Measurements from ENCODE around the gene ZC3H7A.

The ZC3H7A gene

DNA sequence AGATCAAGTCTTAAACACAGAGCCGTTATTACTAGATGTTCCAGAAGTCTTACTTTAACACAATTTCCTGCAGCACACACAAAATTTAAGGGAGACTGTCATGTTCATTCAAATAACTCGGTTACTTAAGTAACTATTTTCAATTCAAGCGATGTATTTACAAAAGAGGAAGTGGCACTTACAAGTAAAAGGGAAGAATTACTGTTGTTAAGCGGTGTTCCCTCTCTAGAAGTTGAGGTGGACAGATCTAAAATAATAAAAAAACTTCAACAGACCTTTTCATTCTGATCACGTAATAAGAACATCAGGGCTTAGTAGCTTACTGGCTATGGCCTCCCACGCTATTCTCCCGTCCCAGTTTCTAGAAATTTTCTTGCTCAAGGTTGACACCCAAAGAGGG lies 28.2 kb downstream of the ZC3H7A start:
- DNase-seq (ENCODE audit: low read depth): peak; percentile 61
- TF ChIP-seq, protein P1, sequence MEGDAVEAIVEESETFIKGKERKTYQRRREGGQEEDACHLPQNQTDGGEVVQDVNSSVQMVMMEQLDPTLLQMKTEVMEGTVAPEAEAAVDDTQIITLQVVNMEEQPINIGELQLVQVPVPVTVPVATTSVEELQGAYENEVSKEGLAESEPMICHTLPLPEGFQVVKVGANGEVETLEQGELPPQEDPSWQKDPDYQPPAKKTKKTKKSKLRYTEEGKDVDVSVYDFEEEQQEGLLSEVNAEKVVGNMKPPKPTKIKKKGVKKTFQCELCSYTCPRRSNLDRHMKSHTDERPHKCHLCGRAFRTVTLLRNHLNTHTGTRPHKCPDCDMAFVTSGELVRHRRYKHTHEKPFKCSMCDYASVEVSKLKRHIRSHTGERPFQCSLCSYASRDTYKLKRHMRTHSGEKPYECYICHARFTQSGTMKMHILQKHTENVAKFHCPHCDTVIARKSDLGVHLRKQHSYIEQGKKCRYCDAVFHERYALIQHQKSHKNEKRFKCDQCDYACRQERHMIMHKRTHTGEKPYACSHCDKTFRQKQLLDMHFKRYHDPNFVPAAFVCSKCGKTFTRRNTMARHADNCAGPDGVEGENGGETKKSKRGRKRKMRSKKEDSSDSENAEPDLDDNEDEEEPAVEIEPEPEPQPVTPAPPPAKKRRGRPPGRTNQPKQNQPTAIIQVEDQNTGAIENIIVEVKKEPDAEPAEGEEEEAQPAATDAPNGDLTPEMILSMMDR (IDR thresholded peaks at IDR 0.05; ENCODE audit: low read depth, low read length, missing control alignments): no peak
- no peak overlapping the region; the same call in 1 of the 2 replicates for H3K4me3 ChIP-seq (ENCODE audit: low read depth, low read length)

DNA sequence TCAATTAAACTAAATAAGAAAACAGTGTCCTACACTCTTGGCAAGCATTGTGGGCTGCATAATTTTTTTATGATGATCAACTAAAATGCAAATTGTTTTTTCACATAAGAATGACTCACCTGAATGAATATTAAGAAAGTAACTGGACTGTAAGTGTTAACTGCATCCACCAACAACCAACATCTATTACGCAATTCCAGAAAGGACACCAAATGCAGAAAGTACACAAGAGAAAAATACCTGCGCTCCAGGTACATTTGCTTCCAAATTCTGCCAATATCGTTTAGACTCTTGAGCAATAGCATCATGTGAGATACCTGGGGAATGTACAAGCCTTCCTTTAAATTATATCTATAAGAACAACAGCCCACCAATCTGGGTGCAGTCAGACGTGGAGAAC lies 34.6 kb downstream of the ZC3H7A start:
- TF ChIP-seq, protein P1 (IDR thresholded peaks at IDR 0.05; ENCODE audit: low read depth, low read length, missing control alignments): no peak
- no peak overlapping the region for H3K4me3 ChIP-seq (ENCODE audit: low read depth, low read length)
- no peak for DNase-seq (ENCODE audit: low read depth)

DNA sequence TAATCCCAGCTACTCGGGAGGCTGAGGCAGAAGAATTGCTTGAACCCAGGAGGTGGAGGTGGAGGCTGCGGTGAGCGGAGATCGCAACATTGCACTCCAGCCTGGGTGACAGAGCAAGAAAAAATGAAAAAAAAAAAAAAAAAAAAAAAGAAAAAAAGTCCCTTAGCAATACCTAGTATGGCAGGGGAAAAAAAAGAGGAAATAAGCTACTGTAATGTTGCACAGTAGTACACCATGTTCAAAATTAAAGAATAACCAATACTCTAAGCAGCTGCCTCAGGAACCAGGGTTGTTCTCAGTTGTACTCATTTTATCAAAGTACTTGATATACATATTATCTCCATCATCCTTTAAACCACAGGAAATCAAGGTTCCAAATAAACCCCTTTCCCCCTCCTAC lies 37.1 kb downstream of the ZC3H7A start:
- no peak overlapping the region for H3K4me3 ChIP-seq (ENCODE audit: low read depth, low read length)
- DNase-seq (ENCODE audit: low read depth): no peak
- TF ChIP-seq, protein P1 (IDR thresholded peaks at IDR 0.05; ENCODE audit: low read depth, low read length, missing control alignments): no peak

DNA sequence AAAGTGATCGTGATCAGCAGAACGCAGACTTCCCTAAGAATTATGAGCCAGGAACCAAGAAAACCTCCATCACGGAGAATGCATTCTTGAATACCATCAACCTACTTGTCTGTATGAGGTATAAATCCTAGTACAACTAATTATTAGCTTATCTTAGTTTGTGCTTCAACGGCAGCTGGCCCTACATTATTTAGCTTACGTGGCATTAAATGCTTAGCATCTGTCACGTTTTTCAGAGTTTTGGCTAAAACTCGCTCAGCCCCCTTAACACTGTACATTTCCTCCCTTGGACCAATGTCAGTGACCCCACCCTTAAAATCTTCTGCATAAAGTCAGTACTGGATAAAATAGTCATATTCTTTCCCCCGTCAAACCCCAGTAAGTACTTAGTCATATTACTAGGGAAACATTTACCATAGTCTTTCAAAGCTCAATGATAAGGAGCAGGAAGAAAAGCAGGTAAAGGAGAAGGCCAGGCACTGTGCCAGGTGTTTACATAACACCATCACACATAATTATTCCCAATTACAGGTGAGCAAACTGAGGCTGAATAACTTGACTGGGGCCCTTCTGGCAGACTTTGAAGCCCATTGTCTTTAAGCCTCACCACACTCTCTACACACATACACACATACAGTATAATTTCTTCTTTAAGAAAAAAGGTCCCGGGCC lies 37.8 kb downstream of the ZC3H7A start:
- no peak overlapping the region for H3K4me3 ChIP-seq (ENCODE audit: low read depth, low read length)
- no peak for DNase-seq (ENCODE audit: low read depth)
- TF ChIP-seq, protein P1 (IDR thresholded peaks at IDR 0.05; ENCODE audit: low read depth, low read length, missing control alignments): no peak

DNA sequence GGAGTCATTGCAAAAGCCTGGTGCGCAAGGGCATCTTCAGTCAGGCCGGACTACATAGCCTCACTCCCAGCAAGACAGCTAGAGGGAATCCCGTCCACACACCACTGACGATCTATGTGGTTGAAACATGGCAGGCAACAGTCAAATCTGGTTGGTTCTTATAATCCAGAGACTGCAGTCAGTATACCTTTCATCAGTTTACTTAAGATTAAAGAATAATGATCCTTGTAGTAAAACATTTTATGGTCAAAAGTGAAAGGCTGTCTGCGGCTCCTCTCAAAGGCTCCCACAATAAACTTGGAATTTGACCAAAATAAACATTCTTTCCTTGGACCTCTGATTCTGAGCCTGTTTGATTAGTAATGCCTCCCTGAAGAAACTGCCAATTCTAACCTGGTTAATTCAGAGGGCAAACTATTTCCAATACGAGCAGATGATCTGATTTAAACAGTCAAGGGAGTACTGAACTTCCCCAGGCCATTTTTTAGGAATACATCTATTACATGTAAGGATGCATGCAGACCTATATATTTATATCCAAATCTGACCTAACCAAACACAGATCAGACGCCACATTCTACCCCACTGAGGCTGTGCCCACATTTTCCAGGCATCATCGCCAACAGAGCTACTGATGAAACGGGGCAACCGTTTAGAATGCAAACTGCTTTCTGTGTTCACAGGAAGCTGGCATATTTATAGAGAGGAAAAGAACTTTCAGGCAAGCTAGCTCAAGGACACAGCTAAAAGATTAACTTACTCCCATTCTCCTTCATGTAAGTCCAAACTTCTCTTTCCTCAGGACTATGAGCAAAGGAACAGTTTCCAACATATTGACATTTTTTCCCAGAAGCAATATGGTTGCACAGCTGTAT lies 39.1 kb downstream of the ZC3H7A start:
- DNase-seq (ENCODE audit: low read depth): no peak
- TF ChIP-seq, protein P1 (IDR thresholded peaks at IDR 0.05; ENCODE audit: low read depth, low read length, missing control alignments): no peak
- no peak overlapping the region for H3K4me3 ChIP-seq (ENCODE audit: low read depth, low read length)

DNA sequence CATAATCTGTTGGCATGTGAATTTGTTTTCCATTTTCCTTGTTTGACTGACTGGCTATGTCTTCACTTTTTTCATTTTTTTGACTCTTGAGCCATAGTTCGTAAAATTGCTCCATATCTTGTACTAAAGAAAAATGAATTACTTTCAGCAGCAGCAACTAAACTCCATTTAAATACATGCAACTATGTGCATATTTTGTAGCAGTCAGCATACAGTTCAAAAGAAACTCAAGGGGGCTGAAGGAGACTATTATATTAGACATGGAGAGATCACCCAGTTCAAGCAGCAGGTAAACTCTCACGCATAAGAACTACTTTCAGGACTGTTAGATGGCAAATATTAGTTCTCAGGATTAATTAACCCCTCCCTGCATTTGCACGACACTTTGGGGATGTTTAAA lies 40.8 kb downstream of the ZC3H7A start:
- no peak for DNase-seq (ENCODE audit: low read depth)
- TF ChIP-seq, protein P1 (IDR thresholded peaks at IDR 0.05; ENCODE audit: low read depth, low read length, missing control alignments): no peak
- no peak overlapping the region for H3K4me3 ChIP-seq (ENCODE audit: low read depth, low read length)

Data from GM12864 (cell line).